ENCODE measurements around the gene PNMA8A. TPM values are rescaled to one million over a fixed set of nuclear protein-coding genes. Genes with fewer than 3 reads are reported as not detected.

Gene PNMA8A
- total and polyA plus RNA-seq, 10 of the 15 experiments (the other 5 are each of a cell fraction or from before 2014, with no cell fraction given): 0.02 to 0.28 (median 0.16) TPM

DNA sequence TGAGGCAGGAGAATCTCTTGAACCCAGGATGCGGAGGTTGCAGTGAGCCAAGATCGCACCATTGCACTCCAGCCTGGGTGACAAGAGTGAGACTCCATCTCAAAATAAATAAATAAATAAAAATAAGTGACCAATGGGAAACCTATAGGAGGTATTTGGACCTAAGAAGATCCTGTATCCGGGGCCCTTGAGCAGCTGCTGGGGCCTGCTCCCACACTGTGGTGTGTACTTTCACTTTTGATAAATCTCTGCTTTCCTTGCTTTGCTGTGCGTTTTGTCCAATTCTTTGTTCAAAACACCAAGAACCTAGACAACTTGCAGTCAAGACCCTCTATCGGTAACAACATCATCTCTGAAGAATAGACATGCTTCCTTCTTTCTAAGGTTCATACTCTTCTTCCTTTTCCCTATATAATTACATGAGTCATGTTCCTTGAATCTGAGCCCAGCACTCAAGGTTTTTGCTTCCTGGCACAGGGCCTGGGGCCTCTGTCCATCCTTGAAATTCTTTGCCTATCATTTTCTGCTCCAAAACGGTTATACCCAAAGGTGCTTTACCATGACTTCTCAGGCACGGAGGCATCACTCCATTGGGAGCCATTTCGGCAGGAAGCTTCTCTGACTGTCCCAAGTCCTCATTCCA lies 28.4 kb downstream of the PNMA8A start:
- no peaks in the 10 kb centered on the region for H3K27me3 ChIP-seq (replicated peaks in 1 of 2; ENCODE audit: control insufficient read depth in 2 of 2, insufficient read depth in 2 of 2, low read length in 1 of 2)
- CTCF ChIA-PET: no interaction called here
- H3K4me3 ChIP-seq: no peak overlapping the region
- H3K4me1 ChIP-seq (ENCODE audit: control insufficient read depth, insufficient read depth, low read length): no peaks in the 10 kb centered on the region
- H2AFZ ChIP-seq (ENCODE audit: control insufficient read depth, low read depth, low read length): no peak overlapping the region
- ATAC-seq (no peak), FAIRE-seq (no peak), DNase-seq (ENCODE audit: low read depth, low spot score) (no peak)
- TF ChIP-seq CHD1 (IDR thresholded peaks at IDR 0.05; ENCODE audit: low read depth, low read length) (no peak), WRNIP1 (IDR thresholded peaks at IDR 0.05; ENCODE audit: borderline replicate concordance, low read depth, low read length) (no peak), KLF5 (IDR thresholded peaks at IDR 0.05; ENCODE audit: partially characterized antibody) (no peak), ZNF24 (IDR thresholded peaks at IDR 0.05) (no peak), SREBF2 (IDR thresholded peaks at IDR 0.05; ENCODE audit: low read length) (no peak), FOXK2 (IDR thresholded peaks at IDR 0.05) (no peak), HDAC2 (IDR thresholded peaks at IDR 0.05) (no peak), JUNB (IDR thresholded peaks at IDR 0.05) (no peak), RBBP5 (conservative IDR thresholded peaks at IDR 0.05) (no peak), NFXL1 (IDR thresholded peaks at IDR 0.05; ENCODE audit: borderline replicate concordance) (no peak), SRF (IDR thresholded peaks at IDR 0.05; ENCODE audit: low read depth in 2 of 2, low read length in 2 of 2) (no peak), RAD51 (IDR thresholded peaks at IDR 0.05) (no peak), BHLHE40 (IDR thresholded peaks at IDR 0.05; ENCODE audit: borderline replicate concordance in 1 of 2, low read depth in 2 of 2, low read length in 1 of 2) (no peak), NFYA (IDR thresholded peaks at IDR 0.05; ENCODE audit: borderline replicate concordance, low read depth, low read length) (no peak), SPI1 (IDR thresholded peaks at IDR 0.05; ENCODE audit: borderline replicate concordance, insufficient read depth, low read depth, low read length) (no peak), RAD21 (IDR thresholded peaks at IDR 0.05; ENCODE audit: insufficient read depth, low read depth, low read length) (no peak), MYC (IDR thresholded peaks at IDR 0.05; ENCODE audit: insufficient read depth, insufficient read length, insufficient replicate concordance, low read length, severe bottlenecking) (no peak)
- TF ChIP-seq, protein P1, sequence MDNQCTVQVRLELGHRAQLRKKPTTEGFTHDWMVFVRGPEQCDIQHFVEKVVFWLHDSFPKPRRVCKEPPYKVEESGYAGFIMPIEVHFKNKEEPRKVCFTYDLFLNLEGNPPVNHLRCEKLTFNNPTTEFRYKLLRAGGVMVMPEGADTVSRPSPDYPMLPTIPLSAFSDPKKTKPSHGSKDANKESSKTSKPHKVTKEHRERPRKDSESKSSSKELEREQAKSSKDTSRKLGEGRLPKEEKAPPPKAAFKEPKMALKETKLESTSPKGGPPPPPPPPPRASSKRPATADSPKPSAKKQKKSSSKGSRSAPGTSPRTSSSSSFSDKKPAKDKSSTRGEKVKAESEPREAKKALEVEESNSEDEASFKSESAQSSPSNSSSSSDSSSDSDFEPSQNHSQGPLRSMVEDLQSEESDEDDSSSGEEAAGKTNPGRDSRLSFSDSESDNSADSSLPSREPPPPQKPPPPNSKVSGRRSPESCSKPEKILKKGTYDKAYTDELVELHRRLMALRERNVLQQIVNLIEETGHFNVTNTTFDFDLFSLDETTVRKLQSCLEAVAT (IDR thresholded peaks at IDR 0.05): no peak
- in situ Hi-C loops (cut with MboI) (no loop called here), intact Hi-C loops (cut with micrococcal nuclease; ENCODE audit: unreplicated experiment) (no loop called here)
- H3K79me2 ChIP-seq (ENCODE audit: control insufficient read depth, insufficient read depth, low read length): no peaks in the 10 kb centered on the region
- H3K4me2 ChIP-seq (ENCODE audit: control insufficient read depth, insufficient read depth): no peak overlapping the region
- H3K9ac ChIP-seq (ENCODE audit: control insufficient read depth, insufficient read depth, low read length): no peak overlapping the region
- BruUV-seq (replicated peaks): no TSS peak
- H4K20me1 ChIP-seq (ENCODE audit: control insufficient read depth, insufficient read depth): no peaks in the 10 kb centered on the region
- H3K9me3 ChIP-seq (replicated peaks; ENCODE audit: control insufficient read depth, insufficient read depth, low read length): no peaks in the 10 kb centered on the region
- no peaks in the 10 kb centered on the region for H3K36me3 ChIP-seq (ENCODE audit: control insufficient read depth in 2 of 2, insufficient read depth in 2 of 2, low read length in 1 of 2)
- 31% methylated on average over 8 of the region's 8 CpGs for WGBS (ENCODE audit: insufficient coverage, insufficient replicate concordance, low lambda C conversion rate, missing lambda C conversion rate)
- RAD21 ChIA-PET (ENCODE audit: unreplicated experiment): no interaction called here
- H3K27ac ChIP-seq (ENCODE audit: control insufficient read depth, insufficient read depth): no peak overlapping the region
- SMC1A ChIA-PET (ENCODE audit: uncharacterized antibody, unreplicated experiment): no interaction called here
- POLR2A ChIA-PET: no interaction called here

Data from GM12878 (cell line).